Frontal cortex (tissue), 4 donors: Measurements from ENCODE around the gene PCGF3. TPM values are rescaled to one million over a fixed set of nuclear protein-coding genes. Genes with fewer than 3 reads are reported as not detected.
"Not testable (repeated sequence)": the region's sequence is repeated elsewhere in the genome, so short reads cannot be mapped to it uniquely, and the experiment has no call there.

ENCODE experiments used
- DNase-seq, 2 donors: peaks; one replicate each; pipeline ENCODE4 v3.0.0; 2012; ENCODE audit warnings: low spot score in 2 of 2
- FAIRE-seq: peaks from 2 replicates; lab custom pipeline; 2012; peaks lifted over from hg19 to GRCh38; lab: Jason Lieb, UNC
- total RNA-seq: library from RNA; depleted of rRNA; stranded (reverse); fragments of >200 nt; gene quantifications from one replicate; pipeline ENCODE4 v1.2.3, GENCODE V29; 2014
- donor health status: control.
- donor health status: control.
- donor health status: control.

Gene PCGF3
- total RNA-seq, 1 donor from 2014 or later: 62.8 TPM

DNA sequence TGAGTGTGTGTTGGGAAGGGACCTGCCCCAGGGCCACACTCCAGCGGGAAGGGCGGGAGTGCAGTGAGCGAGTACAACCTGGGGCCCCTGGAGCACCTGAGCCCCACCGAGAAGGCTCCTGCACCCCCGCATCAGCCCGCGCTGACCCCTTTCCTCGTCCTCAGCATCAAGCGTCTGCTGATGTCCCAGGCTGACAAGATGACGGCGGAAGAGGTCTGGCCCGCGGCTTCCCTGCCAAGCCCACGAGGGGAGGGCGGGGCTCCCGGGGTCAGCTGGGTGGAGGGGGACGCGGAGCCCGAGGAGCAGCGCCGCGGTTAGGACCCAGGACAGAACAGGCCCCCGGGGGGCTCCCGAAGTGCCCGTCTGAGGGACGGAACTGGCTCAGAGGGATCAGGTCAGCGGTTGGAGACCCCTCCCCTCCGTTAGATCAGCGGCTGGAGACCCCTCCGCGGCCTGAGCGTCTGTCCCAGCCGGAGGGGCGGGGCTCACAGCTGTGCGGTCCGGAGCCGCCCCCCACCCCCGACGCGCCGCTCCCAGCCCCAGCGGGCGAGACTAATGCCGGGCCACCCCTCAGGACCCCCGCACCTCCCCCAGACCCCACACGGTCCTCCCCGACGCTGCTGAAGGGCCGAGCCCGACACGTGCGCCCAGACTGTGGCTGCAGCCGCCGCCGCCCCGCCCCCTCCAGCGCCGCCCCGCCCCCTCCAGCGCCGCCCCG lies 24.5 kb upstream of the PCGF3 start:
- DNase-seq (peak; percentile 67 to 68), FAIRE-seq (no peak)

DNA sequence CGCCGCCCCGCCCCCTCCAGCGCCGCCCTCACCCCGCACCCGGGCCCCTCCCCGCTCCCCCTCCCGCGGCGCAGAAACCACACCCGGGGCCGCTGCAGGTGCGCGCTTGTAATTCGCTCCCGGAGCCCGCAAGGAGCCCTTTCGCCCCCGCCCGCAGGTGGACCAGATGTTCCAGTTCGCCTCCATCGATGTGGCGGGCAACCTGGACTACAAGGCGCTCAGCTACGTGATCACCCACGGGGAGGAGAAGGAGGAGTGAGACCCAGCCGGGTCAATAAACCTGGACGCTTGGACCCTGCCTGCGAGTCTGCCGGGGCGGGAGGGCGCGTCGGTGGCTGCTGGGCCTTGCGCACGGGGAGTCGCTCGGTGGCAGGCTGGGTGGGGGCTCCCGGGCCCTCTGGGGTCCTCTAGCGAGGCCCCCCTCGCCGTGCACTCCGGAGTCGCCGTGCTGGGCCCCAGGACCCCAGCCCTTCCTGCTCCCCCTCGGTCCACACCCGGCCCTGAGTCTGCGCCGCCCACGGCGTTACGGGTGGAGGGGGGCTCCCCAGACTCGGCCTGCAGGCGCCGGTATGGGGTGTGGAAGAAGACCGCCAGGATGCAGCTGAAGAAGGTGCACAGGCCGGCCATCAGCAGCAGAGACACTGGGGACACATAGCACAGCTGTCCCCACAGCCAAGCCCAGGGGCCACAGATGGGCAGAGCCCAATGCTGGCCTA lies 23.7 kb upstream of the PCGF3 start:
- DNase-seq (no peak), FAIRE-seq (no peak)

DNA sequence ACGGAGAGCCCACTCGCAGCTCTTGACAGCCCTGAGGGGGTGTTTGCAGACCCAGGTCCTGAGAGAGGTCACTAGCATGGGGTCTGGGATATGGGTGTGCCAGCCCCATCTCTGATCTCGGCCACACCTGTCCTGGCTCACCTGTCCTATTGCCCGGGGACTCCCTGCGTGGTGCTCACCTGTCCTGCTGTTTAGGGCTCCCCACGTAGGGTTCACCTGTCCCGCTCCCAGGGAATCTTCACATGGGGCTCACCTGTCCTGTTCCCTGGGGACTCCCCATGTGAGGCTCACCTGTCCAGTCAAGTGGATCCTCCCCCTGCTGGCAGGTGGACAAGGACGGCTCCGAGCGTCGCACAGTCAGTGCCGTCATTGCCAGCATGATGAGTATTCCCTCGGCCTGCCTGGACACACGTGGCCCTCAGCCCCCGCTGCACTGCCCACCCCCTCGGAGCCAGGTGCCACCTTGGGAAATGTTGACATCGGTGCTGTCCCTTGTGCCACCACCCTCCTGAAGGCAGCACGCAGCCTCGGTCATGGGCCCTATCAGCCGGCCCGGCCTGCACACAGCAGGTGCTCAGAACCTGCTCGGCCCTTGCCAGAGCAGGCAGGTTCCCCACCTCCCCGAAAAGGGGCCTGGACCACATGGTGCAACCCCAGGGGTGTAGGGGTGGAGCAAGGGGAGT lies 23.0 kb upstream of the PCGF3 start:
- no peak for DNase-seq
- no peak for FAIRE-seq

DNA sequence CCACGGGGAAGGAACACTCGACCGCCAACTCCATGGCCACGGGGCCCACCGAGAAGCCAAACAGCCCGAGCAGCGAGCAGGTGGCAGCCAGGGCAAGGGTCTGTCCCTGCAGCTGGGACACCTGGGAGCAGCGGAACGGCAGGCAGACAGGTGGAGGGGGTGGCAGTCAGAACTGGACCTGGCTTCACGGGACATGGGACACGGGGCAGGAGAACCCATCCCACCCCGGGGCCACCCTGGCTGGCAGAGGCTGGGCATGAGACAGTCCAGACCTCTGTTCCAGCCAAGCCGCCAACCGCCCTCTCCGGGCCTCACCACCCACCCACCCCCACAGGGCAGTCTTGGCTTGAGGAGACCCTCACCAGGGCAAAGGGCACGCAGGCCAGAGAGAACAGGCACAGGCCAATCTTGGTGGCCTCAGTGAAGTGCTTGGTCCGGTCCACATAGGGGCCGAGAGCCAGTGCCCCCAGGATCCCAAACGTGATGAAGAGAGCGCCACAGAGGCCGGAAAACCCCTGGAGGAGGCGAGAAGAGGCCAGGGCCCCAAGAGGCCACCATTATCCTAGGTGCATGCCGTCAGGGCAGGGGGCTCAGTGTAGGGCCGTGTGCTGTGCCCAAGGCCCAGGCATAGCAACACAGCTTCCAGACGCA lies 22.3 kb upstream of the PCGF3 start:
- FAIRE-seq: no peak

DNA sequence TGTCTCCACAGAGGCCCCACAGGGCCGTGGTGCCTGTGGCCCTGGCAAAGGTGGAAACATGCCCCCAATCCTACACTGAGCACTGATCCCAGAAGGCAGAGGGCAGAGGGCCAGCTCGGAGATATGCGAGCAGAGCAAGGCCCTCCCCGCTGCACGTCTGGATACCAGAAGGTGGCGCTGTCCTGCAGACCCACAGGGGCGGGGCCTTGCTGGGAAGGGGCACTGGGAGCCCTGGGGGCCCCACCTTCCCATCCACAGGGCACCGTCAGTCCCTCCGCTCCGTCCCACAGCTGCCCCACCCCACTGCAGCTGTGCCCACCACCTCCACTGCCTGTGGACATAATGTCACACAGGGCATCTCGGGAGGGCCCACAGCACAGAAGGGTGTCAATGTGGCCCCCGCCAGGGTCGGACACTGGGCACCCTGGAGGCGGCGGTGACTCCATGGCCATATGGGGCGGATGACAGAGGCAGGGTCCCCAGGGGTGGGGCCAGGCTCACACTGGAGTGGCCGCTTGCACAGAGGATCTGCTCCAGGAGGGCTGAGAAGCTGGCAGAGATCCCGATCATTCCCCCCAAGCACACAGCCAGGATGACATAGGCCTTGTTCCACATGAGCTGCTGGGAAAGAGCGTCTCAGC lies 21.5 kb upstream of the PCGF3 start:
- FAIRE-seq (no peak), DNase-seq (peak; percentile 73 to 83)

More for the DNA sequence above, 22.3 kb upstream of the PCGF3 start:
- DNase-seq: no peak

DNA sequence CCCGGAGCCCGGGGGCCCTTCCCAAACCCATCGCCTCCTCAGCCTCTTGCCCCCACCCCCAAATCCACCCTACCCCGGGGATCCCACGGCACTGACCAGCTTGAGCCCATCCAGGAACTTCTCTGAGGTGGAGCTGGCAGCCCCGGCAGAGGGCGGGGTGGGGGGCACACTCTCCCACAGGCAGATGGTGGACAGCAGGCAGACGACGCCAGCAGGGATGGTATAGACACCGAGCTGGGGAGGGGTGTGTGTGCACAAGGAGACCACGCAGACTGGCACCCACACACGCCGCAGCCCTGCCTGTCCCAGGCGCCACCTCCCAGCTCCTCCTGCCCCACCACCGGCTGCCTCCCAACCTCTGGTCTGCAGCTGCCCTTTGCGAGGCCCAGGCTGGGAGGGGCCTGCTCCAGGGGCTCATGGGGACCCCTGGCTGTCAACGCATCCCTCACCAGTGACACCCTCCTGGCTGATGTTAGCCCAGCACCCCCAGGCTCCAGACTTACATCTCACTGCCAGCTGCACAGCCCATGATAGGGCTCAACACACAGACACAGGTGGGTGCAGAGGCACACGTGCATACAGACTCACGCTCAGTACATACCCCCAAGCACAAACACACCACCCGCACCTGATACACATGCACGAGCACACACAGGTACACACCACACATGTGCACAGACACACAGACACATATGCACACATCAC lies 20.9 kb upstream of the PCGF3 start:
- no peak for FAIRE-seq
- no peak for DNase-seq

DNA sequence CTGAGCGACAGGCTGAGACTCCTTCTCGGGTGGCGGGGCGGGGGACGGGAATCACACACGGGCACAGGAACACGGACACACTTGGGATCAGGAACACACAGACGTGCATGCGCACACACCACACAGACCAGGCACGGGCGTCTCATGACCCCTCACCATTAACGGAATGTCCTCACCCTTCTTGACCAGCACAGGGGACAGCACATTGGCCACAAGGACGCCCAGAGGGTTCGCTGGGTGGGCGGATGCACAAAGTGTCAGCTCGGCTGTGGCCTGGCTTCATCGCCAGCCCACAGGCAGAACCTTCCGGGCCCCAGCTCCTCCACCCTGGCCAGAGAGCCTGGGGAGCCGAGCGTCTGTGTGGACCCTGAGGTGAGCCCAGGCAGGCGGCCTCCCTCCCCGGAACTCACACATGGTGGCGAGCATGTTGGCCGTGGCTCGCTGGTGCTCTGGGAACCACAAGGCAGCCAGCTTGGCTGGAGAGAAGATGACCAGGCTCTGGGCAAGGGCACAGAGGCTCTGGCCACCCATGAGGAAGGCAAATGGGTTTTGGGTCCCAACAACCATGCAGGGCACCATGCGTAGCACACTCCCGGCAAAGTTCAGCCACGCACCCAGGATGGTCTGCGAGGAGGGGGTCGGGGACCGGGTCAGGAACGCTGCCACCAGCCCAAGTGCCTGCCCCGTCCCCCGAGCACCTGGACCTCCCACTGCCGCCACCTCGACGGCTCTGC lies 19.8 kb upstream of the PCGF3 start:
- no peak for FAIRE-seq

DNA sequence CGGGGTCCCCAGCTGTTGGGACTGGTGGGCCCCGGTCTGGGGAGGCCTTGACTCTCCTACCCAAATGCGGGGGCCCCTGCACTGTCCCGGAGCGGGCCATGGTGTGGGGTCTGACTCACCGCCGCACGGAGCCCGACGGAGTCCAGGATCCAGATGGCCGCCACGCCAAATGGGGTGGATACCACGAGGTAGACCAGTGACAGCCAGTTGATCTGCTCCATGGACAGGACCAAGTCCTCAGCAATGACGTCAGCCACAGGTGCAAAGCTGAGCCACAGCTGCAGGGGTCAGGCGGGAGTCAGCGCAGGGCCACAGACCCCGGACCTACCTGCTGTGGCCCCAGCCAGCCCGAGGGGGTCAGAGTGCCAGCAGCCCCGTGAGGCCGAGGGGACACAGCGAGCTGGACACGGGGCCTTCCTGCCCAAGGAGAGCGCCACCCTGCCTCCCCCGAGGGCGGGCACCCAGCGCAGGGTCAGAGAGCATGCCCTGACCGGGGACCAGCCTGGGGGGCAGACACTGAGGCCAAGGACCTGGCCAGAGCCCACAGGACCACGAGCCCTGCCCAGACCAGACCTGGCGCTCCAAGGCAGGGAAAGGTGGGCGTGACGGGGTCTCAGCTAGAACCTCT lies 19.1 kb upstream of the PCGF3 start:
- DNase-seq: no peak
- no peak for FAIRE-seq

More for the DNA sequence above, 19.8 kb upstream of the PCGF3 start:
- no peak for DNase-seq

DNA sequence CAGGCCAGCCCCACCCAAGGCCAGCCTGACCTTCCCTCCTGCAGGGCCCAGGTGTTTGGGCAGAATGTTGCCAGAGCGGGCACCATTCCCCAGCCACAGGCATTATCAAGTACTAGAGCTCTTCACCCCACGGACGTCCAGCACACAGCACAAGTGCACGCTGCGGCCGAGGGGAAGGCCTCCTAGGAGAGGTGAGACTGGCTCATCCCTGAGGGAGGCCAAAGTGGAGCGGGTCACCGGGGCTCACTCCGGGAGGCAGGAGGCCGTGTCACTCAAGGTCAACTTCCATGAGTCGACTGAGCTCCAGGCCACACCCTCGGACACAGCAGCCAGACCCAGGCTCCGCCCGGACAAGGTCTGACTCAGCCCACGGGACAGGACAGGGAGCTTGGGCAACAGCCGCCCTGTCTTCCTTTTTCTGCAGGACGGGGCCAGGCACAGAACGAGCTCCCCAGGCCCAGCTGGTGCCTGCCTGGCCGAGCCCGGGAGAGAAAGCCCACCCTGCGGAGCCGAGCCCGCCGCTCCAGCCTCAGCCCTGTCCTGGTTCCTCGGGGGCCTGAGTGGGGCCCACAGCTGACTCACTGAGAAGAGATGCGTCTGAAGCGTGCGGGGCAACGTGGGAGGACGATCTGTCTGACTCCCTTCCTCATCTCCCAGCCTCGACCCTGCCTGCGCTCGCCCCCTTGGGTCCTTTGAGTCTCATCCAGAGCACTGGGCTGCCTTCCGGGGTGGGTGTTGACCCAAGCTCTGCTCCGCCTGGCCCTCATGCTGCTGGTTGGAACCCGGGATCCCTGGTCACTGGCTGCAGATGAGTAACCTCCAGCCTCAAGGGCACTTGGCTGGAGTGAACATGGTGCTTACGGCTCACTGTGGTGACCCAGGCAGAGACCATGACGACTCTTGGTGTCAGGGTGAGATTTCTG lies 18.3 kb upstream of the PCGF3 start:
- DNase-seq (peak in 1 of 2 donors; percentile 73), FAIRE-seq (no peak)

DNA sequence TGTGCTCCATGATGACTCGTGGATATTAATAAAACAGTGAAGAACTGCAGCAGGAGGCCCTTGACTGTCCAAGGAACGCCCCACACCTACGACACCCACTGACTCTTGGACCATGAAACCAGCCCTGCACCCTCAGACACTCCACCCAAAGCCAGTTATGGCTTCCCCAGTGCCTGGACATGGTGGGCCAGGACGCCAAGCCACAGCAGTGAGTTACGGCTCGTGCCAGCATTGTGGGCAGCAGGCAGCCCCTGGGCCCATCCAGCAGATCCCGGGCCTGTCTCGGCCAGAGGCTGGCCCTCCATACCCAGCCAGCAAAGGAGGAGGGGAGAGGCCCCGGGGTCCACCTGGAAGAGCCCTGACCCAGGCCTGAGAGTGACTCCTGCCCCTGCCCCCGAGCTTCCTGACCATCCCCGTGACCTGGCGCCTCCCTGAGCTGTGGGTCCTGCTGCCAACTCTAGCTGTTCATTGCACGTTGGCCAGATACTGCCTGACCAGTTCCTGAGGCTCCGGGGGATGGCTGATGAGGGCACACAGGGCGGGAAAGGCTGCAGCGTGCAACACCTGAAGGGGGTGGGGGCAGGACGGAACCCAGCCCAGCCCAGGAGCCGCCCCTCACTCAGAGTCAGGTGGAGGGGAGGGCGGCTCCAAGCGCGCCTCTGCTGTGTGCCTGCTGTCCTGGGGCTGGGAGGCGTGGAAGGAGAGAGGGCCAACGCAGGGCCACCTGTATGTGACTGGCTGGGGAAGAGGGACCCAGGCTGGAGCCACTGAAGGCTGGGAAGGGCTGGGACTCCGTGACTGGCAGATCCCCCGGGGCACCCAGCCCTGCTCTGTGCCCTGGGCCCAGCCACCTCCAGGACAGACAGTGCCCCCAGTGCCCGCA lies 17.4 kb upstream of the PCGF3 start:
- FAIRE-seq: no peak
- DNase-seq: no peak

DNA sequence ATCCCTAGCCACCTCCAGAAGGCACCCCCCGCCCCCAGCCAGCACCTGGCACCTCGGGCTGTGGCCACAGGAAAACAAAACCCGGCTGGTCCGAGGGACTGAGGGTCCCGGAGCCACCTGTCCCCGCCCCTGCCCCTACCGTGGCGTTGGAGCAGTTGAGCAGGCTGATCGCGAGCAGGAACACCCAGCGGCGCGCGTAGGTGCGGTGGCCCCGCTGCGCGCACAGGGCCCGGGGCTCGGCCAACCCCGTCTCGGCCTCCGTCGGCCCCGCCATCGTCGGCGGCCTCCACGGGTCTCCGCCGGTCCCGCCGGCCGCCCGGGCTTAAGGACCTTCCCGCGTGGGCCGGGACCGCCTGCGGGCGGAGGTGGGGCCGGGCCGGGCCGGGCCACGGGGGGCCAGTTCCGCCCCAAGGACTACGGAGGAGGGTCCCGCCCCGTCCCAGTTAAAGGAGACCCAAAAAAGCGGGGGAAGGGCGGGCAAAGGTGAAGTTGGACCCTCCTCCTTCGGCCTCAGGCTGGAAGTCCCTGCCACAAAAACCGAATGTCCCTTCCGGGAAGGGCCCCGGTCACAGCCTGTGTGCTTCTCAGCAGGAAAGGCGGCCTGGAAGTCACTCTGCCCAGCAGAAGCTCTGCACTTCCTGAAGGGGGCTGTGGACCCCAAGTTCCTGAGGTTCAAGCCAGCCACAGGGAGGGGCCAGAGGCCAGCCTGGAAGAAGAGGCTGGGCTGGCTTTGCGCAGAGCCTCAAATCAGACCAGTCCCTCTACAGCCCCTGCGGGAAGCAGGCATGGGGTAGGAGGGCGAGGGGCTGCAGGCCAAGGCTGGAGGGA lies 16.6 kb upstream of the PCGF3 start, which contains the start of gene SLC49A3:
Gene SLC49A3, minus strand, starts transcription at position 298 of the 828 bp plus-strand sequence. Its CDS starts 24 bp downstream, at position 274.
- FAIRE-seq: no peak

DNA sequence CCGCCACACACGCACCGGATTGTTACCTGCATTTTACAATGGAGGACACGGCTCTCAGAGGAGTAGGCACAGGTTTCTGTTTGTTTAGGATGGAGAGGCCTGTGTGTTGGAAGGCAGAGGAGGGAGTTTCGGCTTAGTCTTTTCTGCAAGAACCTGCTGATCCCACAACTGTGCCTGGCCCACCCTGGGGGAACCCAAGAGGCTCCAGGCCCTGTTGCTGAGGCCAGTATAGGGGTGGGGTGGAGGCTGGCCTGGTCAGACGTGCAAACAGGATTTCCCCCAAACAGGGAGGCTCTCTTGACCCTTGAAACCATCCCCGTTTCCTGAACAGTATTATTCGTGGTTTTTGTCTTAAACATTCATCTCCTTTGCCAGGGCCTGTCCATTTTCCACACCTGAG lies 15.9 kb upstream of the PCGF3 start:
- DNase-seq (no peak), FAIRE-seq (no peak)

More for the DNA sequence above, 16.6 kb upstream of the PCGF3 start, which contains the start of gene SLC49A3:
- peak in 1 of 2 donors; percentile 59 for DNase-seq

DNA sequence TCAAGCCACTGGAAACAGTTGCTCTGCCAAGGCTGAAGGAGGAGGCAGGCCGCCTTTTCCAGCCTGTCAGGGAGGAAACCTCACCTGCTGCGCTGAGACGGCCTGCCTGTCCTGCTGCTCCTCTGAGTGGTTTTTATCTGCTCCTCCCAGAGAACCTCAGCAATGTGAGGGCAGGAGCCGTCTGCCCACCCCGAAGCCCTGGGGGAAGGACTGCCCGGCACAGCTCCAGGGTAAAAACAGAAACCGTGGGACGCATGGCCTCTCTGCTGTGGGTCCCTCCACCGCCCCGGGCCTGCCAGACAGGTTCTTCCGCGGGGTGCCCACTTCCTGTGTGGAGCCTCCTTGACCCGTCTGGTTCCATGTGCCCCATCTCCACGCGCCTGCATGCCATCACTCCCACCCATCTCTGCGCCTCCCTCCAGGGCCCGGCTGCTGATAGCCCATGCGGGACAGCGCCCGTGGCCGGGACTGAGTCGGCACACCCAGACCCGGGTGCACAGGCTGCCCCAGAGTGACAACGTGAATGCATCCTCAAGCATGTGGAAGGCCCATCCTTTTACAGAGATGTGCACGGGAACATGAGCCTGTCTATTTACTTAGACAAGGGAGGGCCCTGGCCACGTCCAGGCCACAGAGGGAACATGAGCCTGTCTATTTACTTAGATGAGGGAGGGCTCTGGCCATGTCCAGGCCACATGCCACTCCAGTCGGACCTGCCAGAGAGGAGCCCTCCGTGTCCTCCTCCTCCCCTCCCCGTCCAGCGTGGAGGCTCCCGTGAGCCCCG lies 12.7 kb upstream of the PCGF3 start:
- no peak for FAIRE-seq
- no peak for DNase-seq

DNA sequence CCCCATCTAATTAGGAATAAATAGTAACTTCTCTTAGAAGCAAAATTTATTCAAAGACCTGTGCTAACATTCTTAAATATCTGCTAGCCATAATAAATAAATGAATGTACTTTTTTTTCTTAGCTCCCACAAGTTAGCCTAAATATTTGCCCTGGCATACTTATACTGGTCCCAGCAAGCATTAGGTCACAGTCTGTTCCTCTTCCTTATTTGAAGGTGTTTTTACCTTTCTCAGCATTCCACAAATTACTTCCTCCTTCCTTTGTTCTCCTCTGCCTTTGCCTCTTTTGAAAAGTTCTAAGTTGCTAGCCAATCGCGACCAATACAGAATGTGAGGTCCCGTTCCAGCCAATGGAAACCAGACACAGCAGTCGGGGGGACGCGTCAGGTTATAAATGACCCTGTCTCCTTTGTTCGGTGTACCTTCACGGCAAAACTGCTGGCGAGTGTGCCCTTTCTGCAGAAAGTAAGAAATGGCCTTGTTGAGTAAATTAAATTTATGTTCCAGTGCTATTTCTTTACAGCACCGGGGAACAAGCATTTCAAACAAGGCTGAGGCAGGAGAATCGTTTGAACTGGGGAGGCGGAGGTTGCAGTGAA lies 11.2 kb upstream of the PCGF3 start:
- FAIRE-seq, DNase-seq: not testable (repeated sequence)
